Skeletal muscle tissue (tissue), 4 donors: ENCODE data around the gene NFATC2IP. TPM values are rescaled to one million over a fixed set of nuclear protein-coding genes. Genes with fewer than 3 reads are reported as not detected.
A peak's percentile ranks its signal among the peaks of the same experiment; 100 is the strongest.

Experiments used
- H3K27ac ChIP-seq: one replicate; pipeline ENCODE4 v1.7.0; 2013; ENCODE audit warnings: mild to moderate bottlenecking, low read depth, low read length, inconsistent platforms
- H3K27me3 ChIP-seq, 3 donors: one replicate each; pipeline ENCODE4 v1.7.0; 2013; ENCODE audit warnings: low read length in 3 of 3; ENCODE audit not compliant: control insufficient read depth in 3 of 3, insufficient read depth in 3 of 3
- H3K36me3 ChIP-seq, 3 donors: one replicate each; pipeline ENCODE4 v1.7.0; 2013; ENCODE audit warnings: low read length in 3 of 3; ENCODE audit not compliant: control insufficient read depth in 3 of 3, insufficient read depth in 3 of 3
- H3K4me1 ChIP-seq, 3 donors: one replicate each; pipeline ENCODE4 v1.7.0; 2013; ENCODE audit warnings: low read length in 3 of 3, mild to moderate bottlenecking in 3 of 3; ENCODE audit not compliant: control insufficient read depth in 3 of 3, insufficient read depth in 3 of 3
- H3K4me3 ChIP-seq, 3 donors: one replicate each; pipeline ENCODE4 v1.7.0; 2013; ENCODE audit warnings: low read length in 3 of 3
- H3K9ac ChIP-seq, 3 donors: one replicate each; pipeline ENCODE4 v1.7.0; 2013; ENCODE audit warnings: low read length in 3 of 3, mild to moderate bottlenecking in 3 of 3, moderate library complexity in 2 of 3, low read depth in 1 of 3
- H3K9me3 ChIP-seq, 3 donors: one replicate each; pipeline ENCODE4 v1.7.0; 2013; ENCODE audit warnings: low read length in 3 of 3; ENCODE audit not compliant: control insufficient read depth in 3 of 3
- total RNA-seq: library from RNA; depleted of rRNA; stranded (reverse); fragments of >200 nt; gene quantifications from one replicate; pipeline ENCODE4 v1.2.3, GENCODE V29; 2014
- donor health status: Osteomylitis.

NFATC2IP gene
- total RNA-seq, 1 donor from 2014 or later: 13.6 TPM

DNA sequence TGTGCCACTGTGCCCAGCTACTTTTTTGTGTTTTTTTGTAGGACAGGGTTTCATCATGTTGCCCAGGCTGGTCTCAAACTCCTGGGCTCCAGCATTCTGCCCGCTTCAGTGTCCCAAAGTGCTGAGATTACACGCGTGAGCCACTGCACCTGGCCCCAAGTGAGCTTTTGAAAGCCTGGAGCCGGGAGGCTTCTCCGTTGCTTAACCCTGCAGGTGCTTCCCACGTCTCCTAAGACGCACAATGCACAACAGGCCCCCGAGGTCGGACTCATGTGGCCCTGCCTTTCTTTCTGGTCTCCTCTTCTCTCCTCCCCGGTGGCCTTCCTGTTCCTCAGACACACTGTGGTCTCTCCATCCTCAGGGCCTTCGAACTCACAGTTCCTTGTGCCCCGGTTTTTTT lies 38.2 kb upstream of the NFATC2IP start:
- Histone ChIP-seq H3K9ac (no peak overlapping the region), H3K36me3 (peaks cover 3 to 26% (median 16%) of the 10 kb centered on the region in 3 donors), H3K4me3 (no peak overlapping the region), H3K9me3 (no peaks in the 10 kb centered on the region), H3K27ac (no peak overlapping the region), H3K27me3 (no peaks in the 10 kb centered on the region), H3K4me1 (no peaks in the 10 kb centered on the region)

DNA sequence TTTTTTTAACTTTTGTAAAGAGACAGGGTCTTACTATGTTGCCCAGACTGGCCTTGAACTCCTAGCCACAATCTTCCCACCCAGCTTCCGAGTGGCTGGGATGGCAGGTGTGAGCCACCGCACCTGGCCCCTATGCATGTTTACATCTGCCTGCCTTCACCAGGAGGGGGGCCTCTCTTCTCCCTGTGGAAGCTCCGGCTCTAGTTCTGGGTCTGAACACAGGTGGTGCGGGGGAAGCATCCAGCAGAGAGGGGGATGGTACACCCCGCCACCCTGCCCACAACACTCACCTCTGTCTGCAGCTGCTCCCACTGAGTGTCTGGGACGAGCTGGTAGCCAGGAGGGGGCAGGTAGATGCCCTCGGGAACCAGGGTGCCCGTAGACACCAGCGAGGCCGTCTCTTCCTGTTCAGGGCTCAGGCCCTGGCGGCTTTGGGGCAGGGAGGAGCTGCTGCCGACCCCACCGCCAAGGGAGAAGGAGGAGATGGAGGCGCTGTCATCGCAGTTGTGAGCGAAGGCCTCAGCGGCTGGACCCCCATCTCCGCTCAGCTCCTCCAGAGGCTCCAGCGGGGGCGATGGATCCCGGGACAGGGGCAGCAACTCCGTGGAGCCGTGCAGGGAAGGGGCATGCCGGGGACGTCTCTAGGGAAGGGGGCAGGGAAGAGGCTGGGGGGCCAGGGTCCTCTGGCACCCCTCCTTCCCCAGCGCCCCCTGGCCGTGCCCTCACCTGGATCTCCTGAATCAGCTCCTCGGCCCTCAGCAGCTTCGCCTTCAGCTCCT lies 36.6 kb upstream of the NFATC2IP start:
- H3K36me3 ChIP-seq: peaks cover 9 to 29% (median 19%) of the 10 kb centered on the region in 3 donors
- H3K9ac ChIP-seq: no peak overlapping the region
- no peak overlapping the region for H3K4me3 ChIP-seq
- no peak overlapping the region for H3K27ac ChIP-seq
- H3K27me3 ChIP-seq: no peaks in the 10 kb centered on the region
- no peaks in the 10 kb centered on the region for H3K9me3 ChIP-seq
- no peaks in the 10 kb centered on the region for H3K4me1 ChIP-seq

DNA sequence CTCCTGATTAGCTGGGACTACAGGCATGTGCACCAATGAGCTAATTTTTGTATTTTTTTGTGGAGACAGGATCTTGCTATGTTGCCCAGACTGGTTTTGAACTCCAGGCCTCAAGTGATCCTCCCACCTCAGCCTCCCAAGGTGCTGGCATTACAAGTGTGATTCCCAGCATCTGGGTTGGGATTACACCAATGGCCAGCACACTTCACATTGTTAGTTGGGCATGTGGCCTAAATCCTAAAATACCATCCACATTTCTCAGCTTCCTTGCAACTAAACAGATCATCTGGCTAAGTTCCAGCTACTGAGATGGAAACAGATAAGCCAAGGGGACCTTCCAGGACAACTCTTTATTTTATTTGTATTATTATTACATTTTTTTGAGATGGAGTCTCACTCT lies 35.6 kb upstream of the NFATC2IP start:
- peaks cover 14 to 33% (median 24%) of the 10 kb centered on the region in 3 donors for H3K36me3 ChIP-seq
- no peak overlapping the region for H3K27ac ChIP-seq
- H3K4me1 ChIP-seq: no peaks in the 10 kb centered on the region
- H3K9me3 ChIP-seq: no peaks in the 10 kb centered on the region
- no peak overlapping the region for H3K9ac ChIP-seq
- no peak overlapping the region for H3K4me3 ChIP-seq
- no peaks in the 10 kb centered on the region for H3K27me3 ChIP-seq

GRCh38 chr16:28917095-28917494 lies 33.6 kb upstream of the NFATC2IP start:
- Histone ChIP-seq H3K4me1 (no peaks in the 10 kb centered on the region), H3K4me3 (no peak overlapping the region), H3K9me3 (no peaks in the 10 kb centered on the region), H3K27ac (no peak overlapping the region), H3K36me3 (peaks cover 13 to 31% (median 21%) of the 10 kb centered on the region in 3 donors), H3K27me3 (no peaks in the 10 kb centered on the region), H3K9ac (no peak overlapping the region)

DNA sequence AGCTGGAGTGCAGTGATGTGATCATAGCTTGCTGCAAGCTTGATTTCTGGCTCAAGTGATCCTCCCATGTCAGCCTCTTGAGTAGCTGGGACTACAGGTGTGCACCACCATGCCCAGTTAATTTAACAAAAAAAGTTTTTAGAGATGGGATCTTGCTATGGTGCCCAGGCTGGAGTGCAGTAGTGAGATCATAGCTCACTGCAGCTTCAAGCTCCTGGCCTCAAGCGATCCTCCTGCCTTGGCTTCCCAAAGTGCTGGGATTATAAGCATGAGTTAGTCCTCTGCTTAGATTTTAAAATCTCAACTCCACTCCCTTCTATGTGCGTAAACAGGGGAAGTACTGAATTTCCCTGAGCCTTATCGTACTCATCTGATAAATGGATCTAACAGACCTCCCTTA lies 32.0 kb upstream of the NFATC2IP start:
- Histone ChIP-seq H3K36me3 (peaks cover 13 to 29% (median 21%) of the 10 kb centered on the region in 3 donors), H3K27ac (no peak overlapping the region), H3K4me3 (no peak overlapping the region), H3K4me1 (no peaks in the 10 kb centered on the region), H3K9me3 (no peaks in the 10 kb centered on the region), H3K27me3 (no peaks in the 10 kb centered on the region), H3K9ac (no peak overlapping the region)

- H3K27ac ChIP-seq: no peak overlapping the region
- H3K36me3 ChIP-seq: peaks cover 11 to 13% (median 13%) of the 10 kb centered on the region in 3 donors
- H3K4me1 ChIP-seq: peaks cover 7 to 13% (median 8%) of the 10 kb centered on the region in 3 donors
- no peak overlapping the region for H3K9ac ChIP-seq
- no peaks in the 10 kb centered on the region for H3K27me3 ChIP-seq
- no peaks in the 10 kb centered on the region for H3K9me3 ChIP-seq
- H3K4me3 ChIP-seq: no peak overlapping the region
These were observed 27.5 kb upstream of the NFATC2IP start for GRCh38 chr16:28923231-28923587.

GRCh38 chr16:28923652-28924398 lies 26.9 kb upstream of the NFATC2IP start:
- peak overlapping the region in 1 of 3 donors; percentile 88 for H3K4me3 ChIP-seq
- peak overlapping the region; percentile 92 for H3K27ac ChIP-seq

GRCh38 chr16:28924399-28924761 lies 26.4 kb upstream of the NFATC2IP start:
- Histone ChIP-seq H3K9me3 (no peaks in the 10 kb centered on the region), H3K27me3 (no peaks in the 10 kb centered on the region), H3K9ac (peak overlapping the region in 1 of 3 donors; percentile 45), H3K27ac (peak overlapping the region; percentile 92), H3K36me3 (peaks cover 6% of the 10 kb centered on the region in 3 donors), H3K4me1 (peaks cover 7 to 13% (median 8%) of the 10 kb centered on the region in 3 donors), H3K4me3 (peak overlapping the region; percentile 14 to 88 (median 87))

More at GRCh38 chr16:28923652-28924398, 26.9 kb upstream of the NFATC2IP start:
- Histone ChIP-seq H3K4me1 (peaks cover 7 to 13% (median 8%) of the 10 kb centered on the region in 3 donors), H3K9me3 (no peaks in the 10 kb centered on the region), H3K9ac (peak overlapping the region in 1 of 3 donors; percentile 45), H3K36me3 (peaks cover 10 to 11% (median 11%) of the 10 kb centered on the region in 3 donors), H3K27me3 (no peaks in the 10 kb centered on the region)

GRCh38 chr16:28924762-28925385 lies 25.9 kb upstream of the NFATC2IP start, which contains the start of gene RABEP2:
Gene RABEP2 (minus strand): TSS chr16:28925238. CDS start chr16:28925163, 75 bp downstream.
- Histone ChIP-seq H3K27me3 (no peaks in the 10 kb centered on the region), H3K9ac (peak within 1 kb of the TSS; percentile 91 to 97 (median 93)), H3K4me3 (peak within 1 kb of the TSS; percentile 87 to 88 (median 88)), H3K36me3 (peaks cover 3% of the 10 kb centered on the region in 3 donors), H3K9me3 (no peaks in the 10 kb centered on the region), H3K27ac (peak within 1 kb of the TSS; percentile 92), H3K4me1 (peaks cover 7 to 13% (median 8%) of the 10 kb centered on the region in 3 donors)
